Measurements from ENCODE around the gene MCF2L.

MCF2L gene

GRCh38 chr13:113121183-113121927 is 152.3 kb downstream of the MCF2L start:
- DNase-seq (ENCODE audit: low spot score) = no peak

- DNase-seq (ENCODE audit: low spot score) = no peak
These were observed 153.0 kb downstream of the MCF2L start for GRCh38 chr13:113121928-113122471.

GRCh38 chr13:113122550-113123225 is 153.7 kb downstream of the MCF2L start, which contains the start of gene F10:
Gene F10 (plus strand): TSS chr13:113122799. CDS start chr13:113122856, 57 bp downstream.
- DNase-seq (ENCODE audit: low spot score) = peak; percentile 83

GRCh38 chr13:113123226-113124201 is 154.5 kb downstream of the MCF2L start:
- no peak for DNase-seq (ENCODE audit: low spot score)

GRCh38 chr13:113124211-113124970 is 155.4 kb downstream of the MCF2L start:
- no peak for DNase-seq (ENCODE audit: low spot score)

GRCh38 chr13:113125506-113126264 is 156.7 kb downstream of the MCF2L start:
- no peak for DNase-seq (ENCODE audit: low spot score)

GRCh38 chr13:113126265-113127150 is 157.5 kb downstream of the MCF2L start:
- no peak for DNase-seq (ENCODE audit: low spot score)

GRCh38 chr13:113129480-113129879 is 160.5 kb downstream of the MCF2L start:
- DNase-seq (ENCODE audit: low spot score) = no peak

- DNase-seq (ENCODE audit: low spot score) = no peak
These were observed 161.1 kb downstream of the MCF2L start for GRCh38 chr13:113129921-113130750.

GRCh38 chr13:113135281-113135760 is 166.3 kb downstream of the MCF2L start:
- no peak for DNase-seq (ENCODE audit: low spot score)

- no peak for DNase-seq (ENCODE audit: low spot score)
These were observed 168.8 kb downstream of the MCF2L start for GRCh38 chr13:113137691-113138298.

GRCh38 chr13:113138792-113139551 is 170.0 kb downstream of the MCF2L start:
- no peak for DNase-seq (ENCODE audit: low spot score)

- DNase-seq (ENCODE audit: low spot score) = no peak
These were observed 170.6 kb downstream of the MCF2L start for GRCh38 chr13:113139577-113139976.

GRCh38 chr13:113140677-113141600 is 171.9 kb downstream of the MCF2L start:
- DNase-seq (ENCODE audit: low spot score) = no peak

GRCh38 chr13:113141601-113141970 is 172.6 kb downstream of the MCF2L start:
- no peak for DNase-seq (ENCODE audit: low spot score)

- no peak for DNase-seq (ENCODE audit: low spot score)
These were observed 173.9 kb downstream of the MCF2L start for GRCh38 chr13:113142876-113143275.
